Upper lobe of right lung (tissue), 1 donor: ENCODE results near the gene GPR15LG. TPM values are rescaled to one million over a fixed set of nuclear protein-coding genes. Genes with fewer than 3 reads are reported as not detected.

ENCODE experiments used
- ATAC-seq: fragments of 200-7000 bp; cut with Tn5 transposase; one replicate; pipeline ENCODE4 v1.9.1; 2020; ENCODE audit warnings: mild to moderate bottlenecking, moderate library complexity
- DNase-seq: peaks from one replicate; pipeline ENCODE4 v3.0.0-alpha.2; 2020
- H3K27ac ChIP-seq: fragments of 200-600 bp; one replicate; pipeline ENCODE4 v1.8.0; 2022
- H3K27me3 ChIP-seq: fragments of 200-600 bp; one replicate; pipeline ENCODE4 v1.8.0; 2022; ENCODE audit warnings: mild to moderate bottlenecking
- H3K36me3 ChIP-seq: fragments of 200-600 bp; one replicate; pipeline ENCODE4 v1.8.0; 2022
- H3K4me1 ChIP-seq: fragments of 200-600 bp; one replicate; pipeline ENCODE4 v1.8.0; 2022
- H3K4me3 ChIP-seq: fragments of 200-600 bp; one replicate; pipeline ENCODE4 v1.8.0; 2022; ENCODE audit warnings: mild to moderate bottlenecking
- H3K9me3 ChIP-seq: fragments of 200-600 bp; one replicate; pipeline ENCODE4 v1.8.0; 2022
- CTCF ChIP-seq: fragments of 200-600 bp; IDR thresholded peaks from one replicate; pipeline ENCODE4 v1.8.0; 2022; ENCODE audit warnings: antibody characterized with exemption
- intact Hi-C: fragments of 100-400 bp; cut with DNase I; formaldehyde crosslinking; loops from one replicate; pipeline ENCODE4 v1.11.0; 2022
- total RNA-seq: library from RNA; stranded (reverse); fragmentation: NEBNext Ultra II Directional; extraction: Animal tissue kit (Norgen Biotek cat#: 25700); gene quantifications from one replicate; pipeline ENCODE4 v1.2.1, GENCODE V29; 2021
- donor health status: DM: no; HTN: yes; CAD: no; lungs with severe emphysema.

The GPR15LG gene
- total RNA-seq, 1 donor from 2014 or later: not detected

DNA sequence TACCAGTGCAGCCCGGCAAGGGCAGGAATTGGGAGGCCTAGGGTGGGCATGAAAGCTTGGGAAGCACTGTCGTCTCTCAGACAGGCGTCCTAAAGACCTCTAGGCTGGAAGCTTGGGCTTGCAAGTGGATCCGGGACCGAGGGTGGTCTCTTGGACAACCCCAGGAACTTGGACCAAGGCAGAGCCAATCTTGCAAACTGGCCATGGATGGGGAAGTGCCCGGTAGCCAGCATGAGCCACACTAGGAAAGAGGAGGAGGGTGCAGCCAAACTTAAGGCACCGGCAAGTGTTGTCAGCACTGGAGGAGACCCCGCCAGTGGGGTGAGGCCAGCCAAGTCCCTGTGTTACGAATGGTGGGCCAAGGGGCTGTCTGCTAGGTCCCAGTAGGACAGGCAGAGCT, 43.2 kb downstream of the GPR15LG start:
- intact Hi-C loops: no loop called here
- Histone ChIP-seq H3K27me3 (peaks cover 7% of the 10 kb centered on the region), H3K4me3 (no peak overlapping the region), H3K36me3 (no peaks in the 10 kb centered on the region), H3K27ac (no peak overlapping the region), H3K9me3 (no peaks in the 10 kb centered on the region), H3K4me1 (no peaks in the 10 kb centered on the region)
- no peak for ATAC-seq
- no peak for TF ChIP-seq CTCF
- no peak for DNase-seq

- intact Hi-C loops: no loop called here
- ATAC-seq (no peak), DNase-seq (no peak)
- H3K36me3 ChIP-seq: no peaks in the 10 kb centered on the region
- H3K4me3 ChIP-seq: no peak overlapping the region
- no peak overlapping the region for H3K27ac ChIP-seq
- TF ChIP-seq CTCF: no peak
- H3K9me3 ChIP-seq: no peaks in the 10 kb centered on the region
- H3K4me1 ChIP-seq: no peaks in the 10 kb centered on the region
- peaks cover 9% of the 10 kb centered on the region for H3K27me3 ChIP-seq
Observed at GRCh38 chr10:84217746-84218145, 44.1 kb downstream of the GPR15LG start.

- Histone ChIP-seq H3K27me3 (peaks cover 17% of the 10 kb centered on the region), H3K4me1 (no peaks in the 10 kb centered on the region), H3K9me3 (no peaks in the 10 kb centered on the region), H3K4me3 (no peak overlapping the region), H3K27ac (no peak overlapping the region), H3K36me3 (no peaks in the 10 kb centered on the region)
- DNase-seq: no peak
- intact Hi-C loops: no loop called here
- no peak for ATAC-seq
- TF ChIP-seq CTCF: no peak
Observed at GRCh38 chr10:84221916-84222315, 48.3 kb downstream of the GPR15LG start.

- Histone ChIP-seq H3K27ac (no peak overlapping the region), H3K36me3 (no peaks in the 10 kb centered on the region), H3K4me1 (no peaks in the 10 kb centered on the region), H3K27me3 (peaks cover 17% of the 10 kb centered on the region), H3K9me3 (no peaks in the 10 kb centered on the region), H3K4me3 (no peak overlapping the region)
- ATAC-seq (no peak), DNase-seq (no peak)
- intact Hi-C loops: no loop called here
- no peak for TF ChIP-seq CTCF
Observed at GRCh38 chr10:84224411-84225028, 50.9 kb downstream of the GPR15LG start.

- no peaks in the 10 kb centered on the region for H3K9me3 ChIP-seq
- no peaks in the 10 kb centered on the region for H3K4me1 ChIP-seq
- ATAC-seq: no peak
- no peak within 1 kb of the TSS for H3K27ac ChIP-seq
- no peak within 1 kb of the TSS for H3K4me3 ChIP-seq
- no peaks in the 10 kb centered on the region for H3K36me3 ChIP-seq
- H3K27me3 ChIP-seq: peaks cover 17% of the 10 kb centered on the region
- TF ChIP-seq CTCF: no peak
- DNase-seq: no peak
- intact Hi-C loops: no loop called here
Observed at GRCh38 chr10:84225427-84226173, 52.0 kb downstream of the GPR15LG start, which contains the start of gene LRIT2. LRIT2 (minus strand) TSS chr10:84225544; CDS start chr10:84225520, 24 bp downstream.
